Activated T-helper 17 cell treated with anti-CD3 and anti-CD28 coated beads, Interleukin-2, amount 50 U/mL, for 72 hours (primary cell): Measurements from ENCODE around the gene GDPD3. TPM values are rescaled to one million over a fixed set of nuclear protein-coding genes. Genes with fewer than 3 reads are reported as not detected.

Experiments used
- ATAC-seq: fragments of 150-1000 bp; cut with Tn5 transposase; replicated peaks from 2 replicates; pipeline ENCODE4 v1.10.0; 2021; ENCODE audit warnings: mild to moderate bottlenecking, moderate library complexity
- H3K27ac Mint-ChIP-seq: one replicate; pipeline ENCODE4 v1.8.0; 2022; ENCODE audit warnings: mixed read lengths
- H3K27me3 Mint-ChIP-seq: one replicate; pipeline ENCODE4 v1.8.0; 2022; ENCODE audit warnings: mixed read lengths
- H3K36me3 Mint-ChIP-seq: one replicate; pipeline ENCODE4 v1.8.0; 2022; ENCODE audit warnings: low read depth, mild to moderate bottlenecking, mixed read lengths
- H3K4me1 Mint-ChIP-seq: one replicate; pipeline ENCODE4 v1.8.0; 2022; ENCODE audit warnings: mixed read lengths
- H3K4me3 Mint-ChIP-seq: one replicate; pipeline ENCODE4 v1.8.0; 2022; ENCODE audit warnings: mild to moderate bottlenecking, mixed read lengths
- H3K9me3 Mint-ChIP-seq: one replicate; pipeline ENCODE4 v1.8.0; 2022; ENCODE audit warnings: mixed read lengths
- total RNA-seq, 2 donors: library from RNA; stranded (reverse); gene quantifications; one replicate each; pipeline ENCODE4 v1.2.3, GENCODE V29; 2022

Gene GDPD3
- total RNA-seq, 2 donors from 2014 or later = 13.4 to 37.8 TPM

GRCh38 chr16:30084816-30085159 lies 28.5 kb downstream of the GDPD3 start:
- Mint-ChIP-seq H3K4me3 (no peak overlapping the region), H3K4me1 (no peaks in the 10 kb centered on the region), H3K36me3 (peaks cover 48% of the 10 kb centered on the region), H3K9me3 (no peaks in the 10 kb centered on the region), H3K27ac (no peak overlapping the region), H3K27me3 (no peaks in the 10 kb centered on the region)
- ATAC-seq = no peak

- peak; percentile 16 for ATAC-seq
- H3K9me3 Mint-ChIP-seq = no peaks in the 10 kb centered on the region
- H3K27ac Mint-ChIP-seq = peak overlapping the region; percentile 13
- no peaks in the 10 kb centered on the region for H3K27me3 Mint-ChIP-seq
- no peak overlapping the region for H3K4me3 Mint-ChIP-seq
- no peaks in the 10 kb centered on the region for H3K4me1 Mint-ChIP-seq
- peaks cover 53% of the 10 kb centered on the region for H3K36me3 Mint-ChIP-seq
Observed at GRCh38 chr16:30084096-30084815, 29.1 kb downstream of the GDPD3 start.

- H3K4me1 Mint-ChIP-seq = no peaks in the 10 kb centered on the region
- peaks cover 61% of the 10 kb centered on the region for H3K36me3 Mint-ChIP-seq
- no peak overlapping the region for H3K4me3 Mint-ChIP-seq
- H3K27me3 Mint-ChIP-seq = no peaks in the 10 kb centered on the region
- peak overlapping the region; percentile 13 for H3K27ac Mint-ChIP-seq
- no peaks in the 10 kb centered on the region for H3K9me3 Mint-ChIP-seq
- ATAC-seq = no peak
Observed at GRCh38 chr16:30083216-30084055, 29.9 kb downstream of the GDPD3 start.

DNA sequence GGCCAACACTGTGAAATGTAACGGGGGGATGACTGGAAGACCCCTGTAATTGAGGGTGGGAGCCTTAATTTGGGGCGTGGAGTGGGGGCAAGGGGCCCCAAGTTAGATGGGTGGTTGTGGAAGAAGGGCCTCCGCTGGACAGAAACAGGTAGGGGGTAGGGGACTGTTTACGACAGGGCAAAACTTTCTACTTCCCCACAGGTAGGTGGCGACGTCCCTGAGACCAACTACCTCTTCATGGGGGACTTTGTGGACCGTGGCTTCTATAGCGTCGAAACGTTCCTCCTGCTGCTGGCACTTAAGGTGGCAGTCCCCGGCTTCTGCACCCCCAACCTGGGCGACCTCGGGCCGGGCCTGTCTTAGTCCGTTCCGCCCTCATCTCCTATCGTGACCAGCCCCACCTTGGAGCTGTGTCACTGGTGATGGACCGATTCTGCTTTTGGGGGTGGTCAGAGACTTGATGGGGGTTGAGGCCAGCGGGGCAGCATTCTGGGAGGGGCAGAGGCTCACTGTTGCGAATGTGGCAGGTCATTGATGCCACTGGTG lies 30.7 kb downstream of the GDPD3 start:
- peak overlapping the region; percentile 50 for H3K27ac Mint-ChIP-seq
- H3K4me1 Mint-ChIP-seq = no peaks in the 10 kb centered on the region
- ATAC-seq = no peak
- H3K36me3 Mint-ChIP-seq = peaks cover 69% of the 10 kb centered on the region
- H3K9me3 Mint-ChIP-seq = no peaks in the 10 kb centered on the region
- no peaks in the 10 kb centered on the region for H3K27me3 Mint-ChIP-seq
- H3K4me3 Mint-ChIP-seq = no peak overlapping the region

DNA sequence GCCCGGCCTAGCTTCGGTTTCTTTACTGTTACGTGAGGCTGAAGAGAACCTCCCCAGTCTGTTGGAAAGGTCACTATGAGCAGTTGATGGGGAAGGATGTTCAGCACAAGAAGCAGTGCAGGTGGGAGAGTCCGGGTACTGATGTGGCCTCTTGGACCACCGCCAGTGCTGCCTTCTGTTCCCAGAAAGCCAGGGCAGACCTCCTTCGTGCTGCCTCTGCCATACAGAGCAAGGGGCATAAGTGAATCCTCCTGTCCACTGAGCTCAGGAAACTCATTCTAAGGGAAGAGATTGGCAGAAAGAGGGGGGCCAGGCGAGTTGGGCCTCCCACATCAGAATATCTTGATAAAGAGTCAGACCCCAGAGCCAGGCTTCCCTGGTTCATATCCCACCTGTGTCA lies 33.9 kb downstream of the GDPD3 start:
- Mint-ChIP-seq H3K4me3 (no peak overlapping the region), H3K9me3 (no peaks in the 10 kb centered on the region), H3K27ac (no peak overlapping the region), H3K27me3 (no peaks in the 10 kb centered on the region), H3K36me3 (peaks cover 97% of the 10 kb centered on the region), H3K4me1 (peaks cover 11% of the 10 kb centered on the region)
- ATAC-seq = no peak

DNA sequence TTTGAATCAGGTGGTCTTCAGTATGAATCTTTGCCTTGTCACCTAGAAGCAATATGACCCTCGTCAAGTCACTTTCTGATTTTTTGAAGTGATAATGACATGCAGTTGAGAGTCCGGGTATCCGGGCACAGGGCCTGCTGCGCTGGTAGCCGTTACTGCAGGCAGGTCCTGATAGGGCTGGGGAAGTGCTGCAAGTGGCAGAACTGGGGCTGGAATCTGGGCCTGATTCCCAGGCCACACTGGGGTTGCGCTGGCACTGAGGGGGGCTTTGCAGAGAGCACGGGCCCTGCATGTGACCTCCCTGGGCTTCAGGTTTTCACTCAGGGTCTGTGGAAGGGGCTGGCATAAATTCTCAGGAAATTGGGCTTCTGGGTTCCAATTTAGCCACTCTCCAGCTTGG lies 34.6 kb downstream of the GDPD3 start:
- H3K27me3 Mint-ChIP-seq = no peaks in the 10 kb centered on the region
- no peak for ATAC-seq
- H3K9me3 Mint-ChIP-seq = no peaks in the 10 kb centered on the region
- H3K4me1 Mint-ChIP-seq = peaks cover 11% of the 10 kb centered on the region
- H3K27ac Mint-ChIP-seq = no peak overlapping the region
- H3K4me3 Mint-ChIP-seq = no peak overlapping the region
- H3K36me3 Mint-ChIP-seq = peaks cover 89% of the 10 kb centered on the region

DNA sequence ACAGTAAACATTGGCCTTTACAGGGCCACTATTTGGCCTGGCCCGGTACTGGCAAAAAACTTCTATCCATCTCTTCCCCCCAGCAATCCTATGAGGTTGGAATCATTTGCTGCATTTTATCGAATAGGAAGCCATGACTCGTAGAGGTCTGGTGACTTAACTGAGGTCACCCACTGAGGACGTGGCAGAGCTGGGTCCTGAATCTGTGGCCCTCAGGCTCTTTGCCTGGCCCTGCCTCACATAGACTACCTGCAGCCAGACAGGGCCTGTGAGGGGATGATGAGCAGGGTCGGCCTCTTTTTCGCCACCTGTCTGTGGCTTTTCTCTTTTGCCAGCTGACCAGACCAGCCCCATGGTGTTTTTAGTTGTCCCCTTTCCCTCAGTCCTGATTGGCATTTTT lies 35.7 kb downstream of the GDPD3 start:
- ATAC-seq = no peak
- no peaks in the 10 kb centered on the region for H3K27me3 Mint-ChIP-seq
- peak overlapping the region; percentile 97 for H3K27ac Mint-ChIP-seq
- no peaks in the 10 kb centered on the region for H3K9me3 Mint-ChIP-seq
- peaks cover 11% of the 10 kb centered on the region for H3K4me1 Mint-ChIP-seq
- peak overlapping the region; percentile 91 for H3K4me3 Mint-ChIP-seq
- H3K36me3 Mint-ChIP-seq = peaks cover 78% of the 10 kb centered on the region

DNA sequence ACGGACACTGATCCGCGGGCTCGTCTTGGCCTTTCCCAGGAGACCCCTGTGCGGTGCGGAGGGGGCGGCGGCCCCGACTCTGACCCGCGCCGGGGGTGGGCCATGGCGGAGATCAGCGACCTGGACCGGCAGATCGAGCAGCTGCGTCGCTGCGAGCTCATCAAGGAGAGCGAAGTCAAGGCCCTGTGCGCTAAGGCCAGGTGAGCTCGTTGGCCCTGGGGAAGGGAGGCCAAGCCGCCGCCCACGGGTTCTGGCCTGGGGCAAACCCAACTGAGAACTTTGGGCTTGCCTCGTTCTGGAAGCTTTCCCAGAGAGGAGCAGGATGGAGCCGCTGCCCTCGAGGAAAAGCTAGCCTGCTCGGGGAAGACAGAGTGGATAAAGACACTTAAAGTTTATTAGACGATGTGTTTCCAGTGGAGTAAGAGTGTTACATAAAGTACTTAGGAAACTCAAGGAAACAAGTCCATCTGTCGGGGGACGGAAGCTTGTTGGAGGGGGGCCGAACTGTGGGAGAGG lies 37.0 kb downstream of the GDPD3 start:
- Mint-ChIP-seq H3K4me1 (peaks cover 11% of the 10 kb centered on the region), H3K36me3 (peaks cover 76% of the 10 kb centered on the region), H3K9me3 (no peaks in the 10 kb centered on the region), H3K27me3 (no peaks in the 10 kb centered on the region), H3K27ac (peak overlapping the region; percentile 97), H3K4me3 (peak overlapping the region; percentile 91)
- ATAC-seq = peak; percentile 11

DNA sequence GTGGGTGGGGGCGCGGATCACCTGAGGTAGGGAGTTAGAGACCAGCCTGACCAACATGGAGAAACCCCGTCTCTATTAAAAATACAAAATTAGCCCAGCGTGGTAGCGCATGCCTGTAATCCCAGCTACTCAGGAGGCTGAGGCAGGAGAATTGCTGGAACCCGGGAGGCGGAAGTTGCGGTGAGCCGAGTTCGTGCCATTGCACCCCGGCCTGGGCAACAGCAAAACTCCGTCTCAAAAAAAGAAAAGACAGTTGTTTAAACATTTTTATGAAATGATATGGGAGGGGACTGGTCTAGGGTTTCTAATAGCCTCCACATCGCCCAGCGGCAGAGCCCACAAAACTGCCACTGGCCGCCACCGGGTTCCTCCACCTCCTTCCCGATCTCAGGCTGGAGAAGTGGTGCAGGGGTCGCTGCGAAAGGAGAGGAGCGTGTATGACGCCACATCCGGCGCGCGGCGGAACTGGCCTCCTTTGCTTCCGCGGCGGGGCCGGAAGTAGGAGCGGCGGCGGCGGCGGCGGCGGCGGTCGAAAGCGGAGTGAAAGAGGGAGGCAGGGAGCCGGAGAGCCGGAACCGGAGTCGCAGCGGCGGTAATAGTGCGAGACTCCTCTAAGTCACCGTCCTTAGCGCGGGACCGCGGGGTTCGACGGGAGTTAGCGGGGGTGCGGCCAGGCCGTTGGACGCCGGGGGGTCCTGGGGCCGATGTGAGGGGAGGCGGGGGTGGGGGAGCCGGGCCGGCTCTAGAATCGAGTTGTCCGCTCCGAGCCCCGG lies 37.6 kb downstream of the GDPD3 start, which contains the start of gene PPP4C:
PPP4C (plus strand) TSS at position 492 of the 773 bp plus-strand sequence. CDS start 384 bp downstream, outside the sequence.
- H3K9me3 Mint-ChIP-seq = no peaks in the 10 kb centered on the region
- H3K27me3 Mint-ChIP-seq = no peaks in the 10 kb centered on the region
- peak within 1 kb of the TSS; percentile 97 for H3K27ac Mint-ChIP-seq
- H3K36me3 Mint-ChIP-seq = peaks cover 76% of the 10 kb centered on the region
- H3K4me3 Mint-ChIP-seq = peak within 1 kb of the TSS; percentile 91
- peaks cover 11% of the 10 kb centered on the region for H3K4me1 Mint-ChIP-seq
- peak; percentile 88 for ATAC-seq

GRCh38 chr16:30070490-30070889 lies 42.8 kb downstream of the GDPD3 start:
- Mint-ChIP-seq H3K27ac (peak overlapping the region; percentile 65), H3K4me3 (peak overlapping the region; percentile 67), H3K36me3 (peaks cover 77% of the 10 kb centered on the region), H3K27me3 (no peaks in the 10 kb centered on the region), H3K9me3 (no peaks in the 10 kb centered on the region), H3K4me1 (peaks cover 9% of the 10 kb centered on the region)
- ATAC-seq = no peak

DNA sequence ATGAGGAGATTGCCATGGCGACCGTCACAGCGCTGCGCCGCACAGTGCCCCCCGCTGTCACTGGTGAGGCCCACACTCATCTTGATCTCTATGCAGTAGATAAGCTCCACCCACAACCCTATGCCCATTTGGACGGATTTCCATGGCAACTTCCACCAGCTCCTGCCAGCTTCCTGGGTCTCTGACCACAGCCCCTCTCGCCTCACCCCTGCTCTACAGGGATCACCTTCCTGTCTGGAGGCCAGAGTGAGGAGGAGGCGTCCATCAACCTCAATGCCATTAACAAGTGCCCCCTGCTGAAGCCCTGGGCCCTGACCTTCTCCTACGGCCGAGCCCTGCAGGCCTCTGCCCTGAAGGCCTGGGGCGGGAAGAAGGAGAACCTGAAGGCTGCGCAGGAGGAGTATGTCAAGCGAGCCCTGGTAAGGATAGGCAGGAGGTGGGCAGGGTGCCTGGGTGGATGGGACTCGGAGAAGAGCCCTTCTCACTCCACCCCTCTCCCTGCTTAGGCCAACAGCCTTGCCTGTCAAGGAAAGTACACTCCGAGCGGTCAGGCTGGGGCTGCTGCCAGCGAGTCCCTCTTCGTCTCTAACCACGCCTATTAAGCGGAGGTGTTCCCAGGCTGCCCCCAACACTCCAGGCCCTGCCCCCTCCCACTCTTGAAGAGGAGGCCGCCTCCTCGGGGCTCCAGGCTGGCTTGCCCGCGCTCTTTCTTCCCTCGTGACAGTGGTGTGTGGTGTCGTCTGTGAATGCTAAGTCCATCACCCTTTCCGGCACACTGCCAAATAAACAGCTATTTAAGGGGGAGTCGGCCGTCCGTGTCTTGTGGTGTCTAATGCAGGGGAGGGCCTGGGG lies 43.5 kb downstream of the GDPD3 start:
- peak overlapping the region; percentile 65 for H3K27ac Mint-ChIP-seq
- peak overlapping the region; percentile 67 for H3K4me3 Mint-ChIP-seq
- H3K4me1 Mint-ChIP-seq = peaks cover 9% of the 10 kb centered on the region

DNA sequence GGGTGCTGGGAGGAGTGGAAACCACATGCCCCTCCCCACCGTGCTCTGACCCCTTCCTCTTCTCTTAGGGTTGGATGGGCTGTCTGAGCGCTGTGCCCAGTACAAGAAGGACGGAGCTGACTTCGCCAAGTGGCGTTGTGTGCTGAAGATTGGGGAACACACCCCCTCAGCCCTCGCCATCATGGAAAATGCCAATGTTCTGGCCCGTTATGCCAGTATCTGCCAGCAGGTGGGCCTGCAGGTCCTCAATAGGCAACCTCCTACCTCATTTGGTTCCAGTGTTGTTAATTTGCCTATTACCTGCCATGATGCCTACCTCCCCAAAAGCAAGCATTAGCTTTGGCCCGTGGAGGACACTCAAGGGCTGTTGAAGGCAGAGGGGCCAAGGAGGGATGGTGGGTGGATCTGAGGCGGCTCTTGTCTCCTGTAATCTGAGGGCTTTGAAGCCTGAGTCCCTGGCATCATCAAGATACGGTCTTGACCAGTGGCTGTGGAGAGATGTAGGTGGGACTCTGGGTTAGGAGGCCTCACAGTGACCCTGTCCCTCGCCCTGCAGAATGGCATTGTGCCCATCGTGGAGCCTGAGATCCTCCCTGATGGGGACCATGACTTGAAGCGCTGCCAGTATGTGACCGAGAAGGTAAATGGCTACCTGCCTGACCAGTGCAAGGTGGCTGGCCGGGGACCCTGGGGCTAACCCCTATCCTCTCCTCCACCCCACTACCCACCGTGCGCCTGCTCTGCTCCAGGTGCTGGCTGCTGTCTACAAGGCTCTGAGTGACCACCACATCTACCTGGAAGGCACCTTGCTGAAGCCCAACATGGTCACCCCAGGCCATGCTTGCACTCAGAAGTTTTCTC lies 44.4 kb downstream of the GDPD3 start:
- no peak for ATAC-seq
- Mint-ChIP-seq H3K4me1 (peaks cover 9% of the 10 kb centered on the region), H3K27ac (peak overlapping the region; percentile 73), H3K9me3 (no peaks in the 10 kb centered on the region), H3K36me3 (peaks cover 85% of the 10 kb centered on the region), H3K27me3 (no peaks in the 10 kb centered on the region), H3K4me3 (peak overlapping the region; percentile 67)

More for the DNA sequence above, 43.5 kb downstream of the GDPD3 start:
- Mint-ChIP-seq H3K27me3 (no peaks in the 10 kb centered on the region), H3K9me3 (no peaks in the 10 kb centered on the region), H3K36me3 (peaks cover 79% of the 10 kb centered on the region)
- ATAC-seq = no peak

- Mint-ChIP-seq H3K9me3 (no peaks in the 10 kb centered on the region), H3K27me3 (no peaks in the 10 kb centered on the region), H3K4me3 (peak overlapping the region; percentile 67), H3K36me3 (peaks cover 89% of the 10 kb centered on the region), H3K4me1 (peaks cover 9% of the 10 kb centered on the region), H3K27ac (peak overlapping the region; percentile 73)
- no peak for ATAC-seq
Observed at GRCh38 chr16:30068333-30068732, 45.0 kb downstream of the GDPD3 start.
